Spinal cord (tissue), 10 donors: Measurements from ENCODE around the gene PALM. TPM values are rescaled to one million over a fixed set of nuclear protein-coding genes. Genes with fewer than 3 reads are reported as not detected.
"Not testable (repeated sequence)": the region's sequence is repeated elsewhere in the genome, so short reads cannot be mapped to it uniquely, and the experiment has no call there.

Experiments
- DNase-seq, 6 donors: peaks; one replicate each; pipeline versions ENCODE4 v3.0.0 to v3.0.0-alpha.2; 2013 to 2015; ENCODE audit warnings: low spot score in 6 of 6, low read depth in 4 of 6
- H3K27ac ChIP-seq: one replicate; pipeline ENCODE4 v1.5.1; 2013; ENCODE audit warnings: low read depth, low read length, control low read depth
- H3K27me3 ChIP-seq: one replicate; pipeline ENCODE4 v1.6.1; 2013; ENCODE audit warnings: low read length; ENCODE audit not compliant: control insufficient read depth, insufficient read depth
- H3K36me3 ChIP-seq: one replicate; pipeline ENCODE4 v1.6.1; 2013; ENCODE audit warnings: low read length; ENCODE audit not compliant: control insufficient read depth, insufficient read depth
- H3K4me1 ChIP-seq: one replicate; pipeline ENCODE4 v1.6.1; 2013; ENCODE audit warnings: low read length; ENCODE audit not compliant: control insufficient read depth, insufficient read depth
- H3K4me3 ChIP-seq: one replicate; pipeline ENCODE4 v1.5.1; 2013; ENCODE audit warnings: low read depth, low read length, control low read depth
- H3K9me3 ChIP-seq: one replicate; pipeline ENCODE4 v1.6.1; 2013; ENCODE audit warnings: low read length; ENCODE audit not compliant: control insufficient read depth, insufficient read depth
- whole genome bisulfite sequencing: methylation state at CpG from one replicate; pipeline ENCODE4 v1.1.5; 2013; ENCODE audit warnings: missing lambda C conversion rate; ENCODE audit not compliant: insufficient coverage; 5-methylcytosine and 5-hydroxymethylcytosine counted together
- polyA plus RNA-seq, 2 donors: library from polyadenylated mRNA; unstranded; fragments of 120-200 nt; gene quantifications; one replicate each; pipeline ENCODE4 v1.2.1, GENCODE V29; 2013; ENCODE audit not compliant: insufficient read length in 2 of 2
- total RNA-seq, 2 donors: library from RNA; depleted of rRNA in 1 of 2; stranded (reverse); fragments of 120-200 nt in 1 of 2; fragments of >200 nt in 1 of 2; gene quantifications; one replicate each; pipeline versions ENCODE4 v1.2.3 to v1.2.4, GENCODE V29; 2013 to 2014
- donor health status: healthy.

PALM gene
- total and polyA plus RNA-seq, 4 donors, result 48.8 to 260 (median 155) TPM

DNA sequence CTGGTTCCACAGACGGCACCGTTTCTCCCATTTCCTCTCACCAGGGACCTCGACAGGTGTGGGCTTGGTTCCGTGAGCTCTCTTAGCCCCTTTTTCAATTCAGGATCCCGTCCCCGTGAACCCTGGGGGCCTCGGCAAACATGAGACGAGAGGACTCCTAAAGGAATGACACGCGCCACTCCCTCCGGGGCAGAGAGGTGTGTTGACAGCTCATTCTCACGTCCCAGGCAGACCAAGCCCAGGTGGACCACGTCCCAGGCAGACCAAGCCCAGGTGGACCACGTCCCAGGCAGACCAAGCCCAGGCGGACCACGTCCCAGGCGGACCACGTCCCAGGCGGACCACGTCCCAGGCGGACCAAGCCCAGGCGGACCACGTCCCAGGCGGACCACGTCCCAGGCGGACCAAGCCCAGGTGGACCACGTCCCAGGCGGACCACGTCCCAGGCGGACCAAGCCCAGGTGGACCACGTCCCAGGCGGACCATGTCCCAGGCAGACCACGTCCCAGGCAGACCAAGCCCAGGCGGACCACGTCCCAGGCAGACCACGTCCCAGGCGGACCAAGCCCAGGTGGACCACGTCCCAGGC, 41.7 kb upstream of the PALM start:
- H3K27me3 ChIP-seq, result not testable (repeated sequence)

GRCh38 chr19:668675-669434, 39.9 kb upstream of the PALM start:
- not testable (repeated sequence) for H3K36me3 ChIP-seq, DNase-seq, H3K27ac ChIP-seq, H3K9me3 ChIP-seq, H3K4me3 ChIP-seq, H3K27me3 ChIP-seq
- WGBS, result 66% methylated on average over 7 of the region's 12 CpGs
- H3K4me1 ChIP-seq, result peaks cover 19% of the 10 kb centered on the region

More for the DNA sequence above, 41.7 kb upstream of the PALM start:
- H3K4me3 ChIP-seq, H3K9me3 ChIP-seq, H3K36me3 ChIP-seq, H3K27ac ChIP-seq, DNase-seq: not testable (repeated sequence)
- H3K4me1 ChIP-seq, result peaks cover 23% of the 10 kb centered on the region
- 91% methylated on average over 28 of the region's 38 CpGs for WGBS

DNA sequence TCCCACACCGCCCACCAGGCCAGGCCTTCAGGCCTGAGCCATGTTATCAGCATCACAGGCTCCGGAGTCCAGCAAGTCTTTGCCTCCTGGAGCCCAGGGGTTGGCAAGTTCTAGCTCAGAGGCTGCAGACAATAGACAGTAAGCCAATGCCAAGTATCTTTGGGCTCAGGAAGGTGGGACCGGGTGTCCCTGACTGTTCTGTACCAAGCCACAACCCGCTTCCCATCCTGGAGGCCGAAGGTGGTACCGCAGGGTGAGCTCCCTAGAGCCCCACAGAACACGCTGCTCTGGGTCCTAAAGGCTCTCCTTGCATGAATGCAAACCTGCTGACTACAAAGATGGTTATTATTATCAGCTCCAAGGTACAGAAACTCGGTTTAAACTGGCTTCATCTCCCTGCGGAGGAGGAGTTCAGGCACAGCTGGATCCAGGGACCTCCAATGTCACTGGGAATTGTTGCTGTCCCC, 38.1 kb upstream of the PALM start:
- H3K27me3 ChIP-seq, result peaks cover 7% of the 10 kb centered on the region
- no peak overlapping the region for H3K27ac ChIP-seq
- H3K36me3 ChIP-seq, result no peaks in the 10 kb centered on the region
- 61% methylated on average over 9 of the region's 9 CpGs for WGBS
- peaks cover 23% of the 10 kb centered on the region for H3K4me1 ChIP-seq
- no peak for DNase-seq
- no peaks in the 10 kb centered on the region for H3K9me3 ChIP-seq
- no peak overlapping the region for H3K4me3 ChIP-seq

DNA sequence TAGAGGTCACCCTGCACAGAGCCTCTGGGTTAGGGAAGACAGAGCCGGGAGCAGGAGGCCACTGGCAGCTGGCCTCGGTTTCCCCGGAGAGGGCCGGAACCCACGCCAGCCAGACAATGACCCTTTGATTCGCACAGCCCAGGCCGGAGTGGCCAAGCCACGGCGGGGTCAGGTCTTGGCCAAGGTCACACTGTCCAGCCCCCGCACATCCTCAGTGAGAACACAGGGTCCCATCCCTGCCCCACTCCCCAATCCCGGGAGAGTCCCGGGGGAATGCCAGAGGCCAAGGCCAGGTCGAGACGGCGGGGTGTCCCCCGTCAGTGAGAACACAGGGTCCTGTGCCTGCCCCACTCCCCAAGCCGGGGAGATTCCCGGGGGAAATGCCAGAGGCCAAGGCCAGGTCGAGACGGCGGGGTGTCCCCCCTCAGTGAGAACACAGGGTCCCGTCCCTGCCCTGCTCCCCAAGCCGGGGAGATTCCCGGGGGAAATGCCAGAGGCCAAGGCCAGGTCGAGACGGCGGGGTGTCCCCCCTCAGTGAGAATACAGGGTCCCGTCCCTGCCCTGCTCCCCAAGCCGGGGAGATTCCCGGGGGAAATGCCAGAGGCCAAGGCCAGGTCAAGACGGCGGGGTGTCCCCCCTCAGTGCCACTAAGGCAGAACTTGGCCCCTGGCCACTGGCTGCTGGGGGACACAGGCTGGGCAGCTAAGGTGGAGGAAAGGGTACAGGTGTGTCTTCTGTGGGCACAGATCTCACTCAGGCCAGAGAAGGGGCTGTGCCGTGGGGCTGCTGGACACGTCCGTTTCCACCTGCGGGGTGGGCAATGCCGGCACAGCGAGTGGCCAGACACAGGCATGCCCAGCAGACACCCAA, 34.2 kb upstream of the PALM start:
- Histone ChIP-seq H3K9me3 (no peaks in the 10 kb centered on the region), H3K4me1 (peaks cover 55% of the 10 kb centered on the region), H3K4me3 (no peak overlapping the region), H3K36me3 (peaks cover 10% of the 10 kb centered on the region), H3K27ac (peak overlapping the region; percentile 35), H3K27me3 (peaks cover 18% of the 10 kb centered on the region)
- no peak for DNase-seq
- 43% methylated on average over 31 of the region's 38 CpGs for WGBS

DNA sequence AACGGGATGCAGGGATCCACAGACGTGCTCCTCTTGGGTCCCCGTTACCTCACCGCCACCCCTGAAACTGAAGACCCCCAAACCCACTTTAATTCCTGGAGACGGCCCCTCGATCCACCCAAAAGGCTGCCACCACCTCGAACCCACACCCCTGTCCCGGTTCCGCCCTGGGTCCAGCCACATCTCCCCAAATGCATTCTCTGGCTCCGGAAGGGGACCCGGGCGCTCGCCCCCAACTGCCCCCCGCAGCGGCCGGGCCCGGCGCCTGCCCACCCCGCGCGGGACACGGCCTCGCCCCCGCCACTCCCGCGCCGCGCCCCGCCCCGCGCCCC, 32.8 kb upstream of the PALM start:
- Histone ChIP-seq H3K4me1 (peaks cover 62% of the 10 kb centered on the region), H3K36me3 (peaks cover 10% of the 10 kb centered on the region), H3K27me3 (peaks cover 18% of the 10 kb centered on the region), H3K9me3 (no peaks in the 10 kb centered on the region), H3K4me3 (no peak overlapping the region), H3K27ac (peak overlapping the region; percentile 35)
- no peak for DNase-seq
- WGBS, result 10% methylated on average over 31 of the region's 31 CpGs

DNA sequence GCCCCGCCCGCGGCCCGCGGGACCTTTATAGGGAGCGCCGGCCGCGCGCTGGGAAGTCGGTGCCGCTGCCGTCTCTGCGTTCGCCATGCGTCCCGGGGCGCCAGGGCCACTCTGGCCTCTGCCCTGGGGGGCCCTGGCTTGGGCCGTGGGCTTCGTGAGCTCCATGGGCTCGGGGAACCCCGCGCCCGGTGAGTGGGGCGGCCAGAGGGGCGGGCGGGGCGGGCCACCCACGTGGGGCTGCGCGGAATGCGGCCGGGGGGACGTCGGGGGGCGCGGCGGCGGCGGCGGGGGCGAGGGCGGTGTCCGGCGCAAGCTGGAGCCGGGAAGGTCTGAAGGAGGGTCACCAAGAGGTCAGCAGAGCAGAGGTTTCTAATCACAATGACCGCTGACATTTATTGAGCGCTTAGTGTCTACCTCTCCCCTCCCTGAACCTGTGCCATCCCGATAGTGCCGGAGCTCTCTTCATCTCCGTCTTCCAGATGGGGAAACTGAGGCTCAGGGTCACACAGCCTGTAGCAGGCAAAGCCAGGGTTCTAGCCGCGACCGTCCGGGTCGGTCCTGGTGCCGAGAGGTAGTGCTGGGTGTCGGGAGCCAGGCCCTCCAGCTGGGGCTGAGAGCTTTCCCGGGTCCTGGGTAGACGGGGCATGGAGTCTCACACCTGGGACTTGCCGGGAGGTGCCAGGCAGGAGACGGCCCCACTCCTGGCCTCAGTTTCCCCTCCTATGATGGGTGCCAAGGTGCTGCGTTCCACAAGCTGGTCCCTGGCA, 32.2 kb upstream of the PALM start, which contains the start of gene FSTL3:
Gene FSTL3 (plus strand): TSS at position 54 of the 767 bp plus-strand sequence. CDS start 32 bp downstream, at position 86.
- Histone ChIP-seq H3K27me3 (peaks cover 18% of the 10 kb centered on the region), H3K4me1 (peaks cover 68% of the 10 kb centered on the region), H3K4me3 (peak within 1 kb of the TSS; percentile 32), H3K36me3 (peaks cover 10% of the 10 kb centered on the region), H3K9me3 (no peaks in the 10 kb centered on the region), H3K27ac (peak within 1 kb of the TSS; percentile 40)
- peak in 1 of 6 donors; percentile 5 for DNase-seq
- 8% methylated on average over 60 of the region's 63 CpGs for WGBS

DNA sequence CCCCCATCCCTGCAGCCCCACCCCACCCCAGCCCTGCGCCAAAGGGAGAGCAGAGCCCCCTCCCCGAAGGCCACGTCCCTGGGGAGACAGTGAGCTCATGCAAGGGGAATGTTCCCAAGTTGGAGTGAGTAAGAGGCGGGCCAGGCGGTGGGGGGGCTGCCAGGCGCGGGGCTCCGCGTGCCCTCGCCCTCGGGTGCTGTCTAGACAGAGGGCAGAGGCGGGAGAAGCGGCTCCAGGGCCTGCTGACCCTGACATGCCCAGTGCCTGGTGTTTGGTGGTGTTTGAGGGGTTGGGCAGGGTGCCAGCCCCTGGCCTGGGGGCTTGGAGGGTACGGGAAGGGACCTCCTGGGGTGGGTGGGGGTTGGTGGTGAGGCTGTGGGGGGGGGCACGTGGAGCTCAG, 31.5 kb upstream of the PALM start:
- Histone ChIP-seq H3K9me3 (no peaks in the 10 kb centered on the region), H3K27ac (no peak overlapping the region), H3K4me3 (no peak overlapping the region), H3K36me3 (peaks cover 10% of the 10 kb centered on the region), H3K27me3 (peaks cover 18% of the 10 kb centered on the region), H3K4me1 (peaks cover 70% of the 10 kb centered on the region)
- peak in 2 of 6 donors; percentile 13 to 44 for DNase-seq
- 15% methylated on average over 10 of the region's 15 CpGs for WGBS

GRCh38 chr19:677601-678436, 30.9 kb upstream of the PALM start:
- Histone ChIP-seq H3K4me1 (peaks cover 69% of the 10 kb centered on the region), H3K4me3 (no peak overlapping the region), H3K27ac (no peak overlapping the region), H3K36me3 (peaks cover 16% of the 10 kb centered on the region), H3K9me3 (no peaks in the 10 kb centered on the region), H3K27me3 (peaks cover 18% of the 10 kb centered on the region)
- DNase-seq, result no peak
- 69% methylated on average over 20 of the region's 22 CpGs for WGBS
